Pancreas (tissue), 10 donors: ENCODE measurements around the gene SLIT1. TPM values are rescaled to one million over a fixed set of nuclear protein-coding genes. Genes with fewer than 3 reads are reported as not detected.

Source experiments
- ATAC-seq, 4 donors: fragments of 200-7000 bp; cut with Tn5 transposase; one replicate each; pipeline versions ENCODE4 v1.8.0 to v1.9.1; 2020; ENCODE audit warnings: mild to moderate bottlenecking in 4 of 4, moderate library complexity in 4 of 4
- DNase-seq, 6 donors: peaks; one replicate each; pipeline ENCODE4 v3.0.0-alpha.2; 2020
- FAIRE-seq: peaks from 2 replicates; lab custom pipeline; 2012; peaks lifted over from hg19 to GRCh38; lab: Jason Lieb, UNC
- H3K27ac ChIP-seq, 4 donors: fragments of 200-600 bp; sonication (generic); 1 replicate in 3 of 4; 2 replicates in 1 of 4; pipeline versions ENCODE4 v1.5.0 to v1.8.0; 2020
- H3K27me3 ChIP-seq, 4 donors: fragments of 200-600 bp; one replicate each; pipeline ENCODE4 v1.8.0; 2021
- H3K36me3 ChIP-seq, 3 donors: fragments of 200-600 bp; sonication (generic) in 1 of 3; one replicate each; pipeline versions ENCODE4 v1.5.0 to v1.8.0; 2020 to 2021
- H3K4me1 ChIP-seq, 3 donors: fragments of 200-600 bp; one replicate each; pipeline ENCODE4 v1.8.0; 2021
- H3K4me3 ChIP-seq, 4 donors: fragments of 200-600 bp; sonication (generic) in 2 of 4; one replicate each; pipeline versions ENCODE4 v1.5.0 to v1.8.0; 2020 to 2021
- H3K9me3 ChIP-seq, 4 donors: fragments of 200-600 bp; one replicate each; pipeline ENCODE4 v1.8.0; 2021
- WGBS, 2 donors: extraction: QIAGEN DNeasy Blood & Tissue Kit; methylation state at CpG; one replicate each; pipeline ENCODE4 v1.1.7; 2013; 5-methylcytosine and 5-hydroxymethylcytosine counted together
- intact Hi-C, 3 donors: fragments of 100-400 bp; cut with DNase I; formaldehyde crosslinking; loops; one replicate each; pipeline versions ENCODE4 v1.11.1 to v1.14.2; 2022
- polyA plus RNA-seq, 2 donors: library from polyadenylated mRNA; stranded (reverse); fragments of 200-250 nt; gene quantifications; one replicate each; pipeline ENCODE4 v1.2.3, GENCODE V29; 2013
- total RNA-seq, 6 donors: library from RNA; stranded (reverse); fragmentation: NEBNext Ultra II Directional in 4 of 6; extraction: Animal tissue kit (Norgen Biotek cat#: 25700) in 4 of 6; gene quantifications; one replicate each; pipeline versions ENCODE4 v1.2.1 to v1.2.4, GENCODE V29; 2021 to 2023
- TF ChIP-seq, protein P1 (sequence below), 4 donors: fragments of 200-600 bp; sonication (generic) in 3 of 4; IDR thresholded peaks; one replicate each; pipeline versions ENCODE4 v1.5.0 to v1.8.0; 2021; ENCODE audit warnings: antibody characterized with exemption in 4 of 4
- donor health status: healthy with polysubstance abuse.
- donor health status: DM: no; HTN: no; CAD: no; lungs with moderate emphysema.
- donor health status: DM: no; HTN: no; CAD: no.
- donor health status: control.
- donor health status: control.
- donor health status: Bipolar disorder and iron deficiency.
- donor health status: DM: yes; HTN: yes; CAD: no.
- donor health status: DM: no; HTN: no; CAD: no.
- donor health status: DM: no; HTN: no; CAD: no.
- donor health status: DM: yes; HTN: yes; CAD: no.

The SLIT1 gene
- total and polyA plus RNA-seq, 8 donors = 0.23 to 2.8 (median 0.89) TPM

DNA sequence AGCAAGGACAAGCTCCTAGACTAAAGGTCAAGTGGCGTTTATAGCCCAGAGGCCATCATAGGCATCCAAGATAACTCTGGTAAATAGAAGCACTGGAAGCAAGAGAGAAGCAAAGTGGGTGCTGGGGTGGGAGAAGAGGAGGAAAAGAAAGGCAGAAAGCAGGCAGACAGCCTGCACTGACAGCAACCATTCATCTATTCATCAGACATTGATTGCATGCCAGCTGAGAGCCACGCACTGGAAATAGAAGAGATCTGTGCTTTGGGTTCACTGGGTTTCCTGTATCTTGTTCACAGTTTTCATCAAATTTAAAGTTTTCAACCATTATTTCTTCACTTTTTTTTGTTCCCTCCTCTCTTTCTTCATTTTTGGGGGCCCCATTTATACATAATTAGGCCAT lies 4.7 kb upstream of the SLIT1 start:
- TF ChIP-seq, protein P1, sequence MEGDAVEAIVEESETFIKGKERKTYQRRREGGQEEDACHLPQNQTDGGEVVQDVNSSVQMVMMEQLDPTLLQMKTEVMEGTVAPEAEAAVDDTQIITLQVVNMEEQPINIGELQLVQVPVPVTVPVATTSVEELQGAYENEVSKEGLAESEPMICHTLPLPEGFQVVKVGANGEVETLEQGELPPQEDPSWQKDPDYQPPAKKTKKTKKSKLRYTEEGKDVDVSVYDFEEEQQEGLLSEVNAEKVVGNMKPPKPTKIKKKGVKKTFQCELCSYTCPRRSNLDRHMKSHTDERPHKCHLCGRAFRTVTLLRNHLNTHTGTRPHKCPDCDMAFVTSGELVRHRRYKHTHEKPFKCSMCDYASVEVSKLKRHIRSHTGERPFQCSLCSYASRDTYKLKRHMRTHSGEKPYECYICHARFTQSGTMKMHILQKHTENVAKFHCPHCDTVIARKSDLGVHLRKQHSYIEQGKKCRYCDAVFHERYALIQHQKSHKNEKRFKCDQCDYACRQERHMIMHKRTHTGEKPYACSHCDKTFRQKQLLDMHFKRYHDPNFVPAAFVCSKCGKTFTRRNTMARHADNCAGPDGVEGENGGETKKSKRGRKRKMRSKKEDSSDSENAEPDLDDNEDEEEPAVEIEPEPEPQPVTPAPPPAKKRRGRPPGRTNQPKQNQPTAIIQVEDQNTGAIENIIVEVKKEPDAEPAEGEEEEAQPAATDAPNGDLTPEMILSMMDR (IDR thresholded peaks at IDR 0.05) = no peak
- H3K9me3 ChIP-seq = no peaks in the 10 kb centered on the region
- intact Hi-C loops = no loop called here
- 83 to 84% methylated on average over 2 of the region's 2 CpGs for WGBS, 2 donors
- no peak overlapping the region for H3K4me3 ChIP-seq
- FAIRE-seq (no peak), DNase-seq (no peak), ATAC-seq (no peak)
- H3K4me1 ChIP-seq = no peaks in the 10 kb centered on the region
- H3K36me3 ChIP-seq = no peaks in the 10 kb centered on the region
- no peak overlapping the region for H3K27ac ChIP-seq
- peaks cover 0 to 16% (median 3%) of the 10 kb centered on the region in 4 donors for H3K27me3 ChIP-seq

DNA sequence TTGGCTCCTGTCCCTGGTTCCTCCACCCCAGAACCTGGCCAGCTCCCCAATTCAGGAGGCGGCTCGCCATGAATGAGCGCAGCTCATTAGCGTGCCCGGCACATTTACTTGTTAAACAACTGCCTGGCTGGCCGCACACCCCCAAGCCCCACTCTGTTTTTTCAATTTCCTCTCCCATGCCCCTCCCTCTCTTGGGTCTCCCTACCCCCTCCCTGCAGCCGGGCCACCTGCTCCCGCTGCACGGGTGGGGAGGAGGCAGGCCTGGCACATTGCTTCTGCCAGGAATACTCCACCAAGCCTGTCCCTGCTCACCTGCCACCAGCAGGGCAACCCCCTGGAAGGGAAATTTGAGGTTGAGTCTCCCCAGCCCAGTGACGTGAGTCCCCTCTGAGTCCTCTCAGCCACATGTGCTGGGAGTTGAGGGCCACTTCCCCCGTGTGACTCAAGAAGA lies 2.5 kb upstream of the SLIT1 start:
- Histone ChIP-seq H3K4me3 (no peak overlapping the region), H3K27me3 (peaks cover 0 to 4% (median 0%) of the 10 kb centered on the region in 4 donors), H3K36me3 (no peaks in the 10 kb centered on the region), H3K4me1 (no peaks in the 10 kb centered on the region), H3K9me3 (no peaks in the 10 kb centered on the region), H3K27ac (no peak overlapping the region)
- DNase-seq (peak in 2 of 6 donors; percentile 6 to 45), ATAC-seq (peak in 2 of 4 donors; percentile 24 to 48), FAIRE-seq (no peak)
- intact Hi-C loops = no loop called here
- TF ChIP-seq, protein P1 (IDR thresholded peaks at IDR 0.05) = no peak
- WGBS, 2 donors = 62 to 64% methylated on average over 11 of the region's 11 CpGs

DNA sequence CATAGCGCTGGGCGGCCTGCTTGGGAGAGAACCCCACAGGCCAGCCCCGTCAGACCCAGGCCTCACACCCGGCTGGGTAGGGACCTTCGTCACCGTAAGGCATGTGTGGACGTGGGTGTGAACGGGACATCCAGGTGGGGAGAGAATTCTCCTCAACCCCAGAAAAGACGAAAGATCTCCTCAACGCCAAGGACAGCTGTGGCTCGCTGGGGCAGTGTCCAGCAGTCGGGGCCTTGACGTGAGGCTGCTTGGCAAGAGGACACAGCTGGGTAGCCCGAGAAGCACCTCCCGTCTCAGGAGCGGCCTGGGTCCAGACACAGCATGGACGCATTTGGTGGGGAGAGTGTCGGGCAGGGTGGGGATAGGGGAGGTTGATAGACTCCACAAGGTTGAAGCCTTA lies 1.2 kb upstream of the SLIT1 start:
- Histone ChIP-seq H3K27me3 (peaks cover 0 to 4% (median 0%) of the 10 kb centered on the region in 4 donors), H3K4me3 (no peak overlapping the region), H3K27ac (no peak overlapping the region), H3K36me3 (no peaks in the 10 kb centered on the region), H3K4me1 (no peaks in the 10 kb centered on the region), H3K9me3 (no peaks in the 10 kb centered on the region)
- FAIRE-seq (no peak), ATAC-seq (no peak), DNase-seq (peak in 1 of 6 donors; percentile 39)
- 83 to 89% methylated on average over 18 of the region's 18 CpGs for WGBS, 2 donors
- intact Hi-C loops = no loop called here
- TF ChIP-seq, protein P1 (IDR thresholded peaks at IDR 0.05) = no peak

DNA sequence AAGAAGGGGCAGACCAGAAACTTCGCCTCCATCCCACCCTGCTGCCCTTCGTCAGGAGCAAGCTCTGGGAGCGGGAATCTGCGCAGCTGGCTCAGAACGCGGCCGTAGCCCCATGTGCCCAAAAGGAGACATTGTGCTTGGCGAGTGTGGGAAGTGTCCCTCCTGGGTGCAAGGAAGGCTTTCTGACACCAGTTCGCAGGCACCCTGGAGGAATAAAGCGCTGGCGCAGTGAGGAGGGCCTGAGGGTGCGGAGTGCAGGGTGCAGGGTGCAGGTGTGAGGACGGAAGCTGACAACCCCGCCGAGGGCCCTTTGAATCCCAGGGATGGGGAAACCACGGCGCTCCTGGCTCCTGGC lies 811 bp downstream of the SLIT1 start:
- no peak overlapping the region for H3K27ac ChIP-seq
- peak overlapping the region in 2 of 4 donors; percentile 28 to 45 for H3K4me3 ChIP-seq
- ATAC-seq (peak in 2 of 4 donors; percentile 14 to 23), DNase-seq (peak in 1 of 6 donors; percentile 54), FAIRE-seq (no peak)
- TF ChIP-seq, protein P1 (IDR thresholded peaks at IDR 0.05) = no peak
- H3K4me1 ChIP-seq = no peaks in the 10 kb centered on the region
- no peaks in the 10 kb centered on the region for H3K9me3 ChIP-seq
- WGBS, 2 donors = 26 to 30% methylated on average over 17 of the region's 17 CpGs
- intact Hi-C loops = no loop called here
- H3K36me3 ChIP-seq = no peaks in the 10 kb centered on the region
- H3K27me3 ChIP-seq = no peaks in the 10 kb centered on the region

DNA sequence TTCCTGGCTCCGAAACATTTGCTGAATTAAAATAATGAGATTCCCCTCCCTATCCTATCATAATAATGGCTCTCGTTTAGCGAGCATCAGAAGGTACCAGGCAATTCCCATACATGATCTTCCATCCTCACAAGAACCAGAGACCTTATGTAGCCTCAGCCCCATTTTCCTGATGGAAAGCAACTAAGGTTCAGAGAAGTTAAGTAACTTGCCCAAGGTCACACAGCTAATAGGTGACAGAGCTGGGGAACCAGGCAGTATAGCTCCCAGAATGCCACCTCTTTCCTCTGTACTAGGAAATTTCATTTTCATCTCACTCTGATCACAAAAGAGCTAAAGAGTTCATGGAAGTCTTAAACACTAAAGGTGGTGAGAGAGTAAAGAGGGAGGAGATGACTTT lies 2.4 kb downstream of the SLIT1 start:
- no peak for ATAC-seq
- H3K36me3 ChIP-seq = no peaks in the 10 kb centered on the region
- no peak overlapping the region for H3K27ac ChIP-seq
- no peaks in the 10 kb centered on the region for H3K27me3 ChIP-seq
- no peaks in the 10 kb centered on the region for H3K4me1 ChIP-seq
- no peak for DNase-seq
- 90 to 92% methylated on average over 3 of the region's 3 CpGs for WGBS, 2 donors
- TF ChIP-seq, protein P1 (IDR thresholded peaks at IDR 0.05) = no peak
- H3K4me3 ChIP-seq = no peak overlapping the region
- intact Hi-C loops = no loop called here
- H3K9me3 ChIP-seq = no peaks in the 10 kb centered on the region
- FAIRE-seq = no peak
